OCI-LY7 (cell line): ENCODE results near the gene PIP4K2A. TPM values are rescaled to one million over a fixed set of nuclear protein-coding genes. Genes with fewer than 3 reads are reported as not detected.

Source experiments
- BruUV-seq: library from RNA; stranded (reverse); fragments of 400-500 nt; replicated peaks from 2 replicates; lab custom pipeline; 2021; lab: Mats Ljungman, UMichigan
- CTCF ChIA-PET: fragments of 300-600 bp; sonication (Branson Sonifier 250); formaldehyde crosslinking; loops from one replicate; lab custom pipeline; 2022; ENCODE audit warnings: antibody characterized with exemption; ENCODE audit not compliant: unreplicated experiment; lab: Charles Lee
- POLR2A ChIA-PET: fragments of 300-600 bp; sonication (Branson Sonifier 250); formaldehyde crosslinking; loops from one replicate; lab custom pipeline; 2022; ENCODE audit warnings: antibody characterized with exemption; lab: Charles Lee
- DNase-seq: peaks from one replicate; pipeline ENCODE4 v3.0.0-alpha.2; 2015; ENCODE audit warnings: low spot score
- H2AFZ ChIP-seq: fragments of 200-600 bp; sonication (generic), shearing (Covaris generic); 2 replicates; pipeline ENCODE4 v1.6.1; 2014; ENCODE audit warnings: mild to moderate bottlenecking, antibody characterized with exemption, low read length, moderate library complexity
- H3K27ac ChIP-seq: fragments of 200-600 bp; sonication (generic); 2 replicates; pipeline ENCODE4 v1.5.1; 2014; ENCODE audit warnings: mixed run types, low read depth, mild to moderate bottlenecking, moderate library complexity, low read length, inconsistent platforms; ENCODE audit not compliant: poor library complexity, severe bottlenecking
- H3K36me3 ChIP-seq: fragments of 200-600 bp; sonication (generic); 2 replicates; pipeline ENCODE4 v1.6.1; 2014; ENCODE audit warnings: mild to moderate bottlenecking, antibody characterized with exemption, low read length, moderate library complexity, mixed read lengths; ENCODE audit not compliant: insufficient read depth
- H3K4me1 ChIP-seq: fragments of 200-600 bp; sonication (generic); 2 replicates; pipeline ENCODE4 v1.5.1; 2014; ENCODE audit warnings: mild to moderate bottlenecking, low read length; ENCODE audit not compliant: insufficient read depth, poor library complexity, severe bottlenecking
- H3K4me2 ChIP-seq: fragments of 200-600 bp; sonication (generic); 2 replicates; pipeline ENCODE4 v1.6.1; 2014; ENCODE audit warnings: mild to moderate bottlenecking, low read length
- H3K4me3 ChIP-seq: fragments of 200-600 bp; sonication (generic); 2 replicates; pipeline ENCODE4 v1.5.1; 2014; ENCODE audit warnings: mild to moderate bottlenecking, low read depth, low read length; ENCODE audit not compliant: poor library complexity, severe bottlenecking
- H3K79me2 ChIP-seq: fragments of 200-600 bp; sonication (generic); 2 replicates; pipeline ENCODE4 v1.6.1; 2016; ENCODE audit warnings: low read depth, mild to moderate bottlenecking, low read length, moderate library complexity, mixed read lengths; ENCODE audit not compliant: insufficient read depth
- H3K9me2 ChIP-seq: fragments of 200-600 bp; sonication (generic); 2 replicates; pipeline ENCODE4 v1.6.1; 2016; ENCODE audit warnings: mild to moderate bottlenecking, low read length, mixed read lengths; ENCODE audit not compliant: insufficient read depth
- H3K9me3 ChIP-seq: fragments of 200-600 bp; sonication (generic); 2 replicates; pipeline ENCODE4 v1.6.1; 2014; ENCODE audit warnings: mild to moderate bottlenecking, mixed run types, low read length, mixed read lengths
- H4K20me1 ChIP-seq: fragments of 200-600 bp; sonication (generic); 2 replicates; pipeline ENCODE4 v1.6.1; 2014; ENCODE audit warnings: mild to moderate bottlenecking, antibody characterized with exemption, low read length, moderate library complexity, mixed read lengths; ENCODE audit not compliant: insufficient read depth
- EZH2phosphoT487 ChIP-seq: fragments of 200-600 bp; sonication (generic); IDR thresholded peaks from 2 replicates; pipeline ENCODE4 v1.6.1; 2018; ENCODE audit warnings: low read depth, borderline replicate concordance, mild to moderate bottlenecking, mixed run types, antibody characterized with exemption, low read length, moderate library complexity, mixed read lengths
- intact Hi-C: fragments of 100-400 bp; cut with micrococcal nuclease; formaldehyde crosslinking; loops from one replicate; pipeline ENCODE4 v1.10.0; 2022; ENCODE audit not compliant: unreplicated experiment
- total RNA-seq, 2 experiments: library from RNA; depleted of rRNA in 1 of 2; stranded (reverse); fragments of >200 nt in 1 of 2; shearing (Covaris generic) in 1 of 2; gene quantifications; 2 replicates each; pipeline ENCODE4 v1.2.3, GENCODE V29; 2014 to 2022
- TF ChIP-seq, protein P1 (sequence below): fragments of 200-600 bp; sonication (generic); conservative IDR thresholded peaks from 2 replicates; pipeline ENCODE4 v1.5.1; 2014; ENCODE audit warnings: mild to moderate bottlenecking, antibody characterized with exemption, low read length, moderate library complexity, mixed read lengths

PIP4K2A gene
- total RNA-seq, 2 experiments from 2014 or later, result 32.5 to 42.6 TPM

DNA sequence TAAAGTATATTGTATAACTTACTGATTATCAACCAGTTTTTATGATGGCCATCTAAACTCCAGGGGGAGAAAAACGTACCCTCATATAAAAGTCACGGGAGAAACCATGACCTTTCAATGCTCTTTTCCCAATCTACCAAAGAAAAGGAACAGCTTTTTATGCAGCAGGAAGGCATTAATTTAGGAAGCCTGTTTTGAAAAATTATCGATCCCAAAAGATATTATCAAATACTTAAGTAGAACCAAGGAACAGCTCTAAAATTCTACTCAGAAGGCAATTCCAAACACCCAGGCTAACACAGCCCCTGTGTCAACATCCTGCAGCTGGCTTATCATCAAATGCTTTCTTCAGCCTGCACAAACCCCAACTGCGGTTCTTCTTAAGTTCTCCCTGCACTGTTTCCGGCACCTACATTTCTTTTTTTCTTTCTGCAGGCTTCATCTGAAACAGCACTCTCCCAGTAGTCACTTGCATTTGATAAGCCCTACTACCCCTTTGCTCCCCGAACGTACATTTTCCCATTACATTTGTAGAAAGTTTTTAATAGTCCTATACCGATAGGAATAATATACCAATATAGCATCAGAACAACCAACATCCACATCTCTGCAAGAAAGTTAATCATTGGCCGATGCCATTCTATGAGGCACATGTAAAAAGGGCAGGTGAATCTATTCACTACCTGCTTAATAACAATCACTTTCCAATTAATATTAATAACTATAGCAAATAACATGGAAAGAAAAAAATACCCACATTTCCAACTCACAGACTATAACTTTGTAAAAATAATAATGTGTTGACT lies 47.9 kb downstream of the PIP4K2A start:
- CTCF ChIA-PET, result no interaction called here
- Histone ChIP-seq H3K4me2 (no peak overlapping the region), H4K20me1 (peaks cover 38% of the 10 kb centered on the region), H3K27ac (no peak overlapping the region), H3K4me1 (no peaks in the 10 kb centered on the region), H3K4me3 (no peak overlapping the region), H3K9me3 (no peaks in the 10 kb centered on the region), H2AFZ (no peak overlapping the region), H3K36me3 (no peaks in the 10 kb centered on the region), H3K9me2 (no peaks in the 10 kb centered on the region), H3K79me2 (peaks cover 21% of the 10 kb centered on the region; the same call in 1 of the 2 replicates)
- POLR2A ChIA-PET, result interaction anchor here (0.5 kb wide), 1 partner anchor 17 kb away, joined by 3 read pairs; no protein-coding TSS in a partner anchor
- DNase-seq, result peak; percentile 5
- TF ChIP-seq, protein P1, sequence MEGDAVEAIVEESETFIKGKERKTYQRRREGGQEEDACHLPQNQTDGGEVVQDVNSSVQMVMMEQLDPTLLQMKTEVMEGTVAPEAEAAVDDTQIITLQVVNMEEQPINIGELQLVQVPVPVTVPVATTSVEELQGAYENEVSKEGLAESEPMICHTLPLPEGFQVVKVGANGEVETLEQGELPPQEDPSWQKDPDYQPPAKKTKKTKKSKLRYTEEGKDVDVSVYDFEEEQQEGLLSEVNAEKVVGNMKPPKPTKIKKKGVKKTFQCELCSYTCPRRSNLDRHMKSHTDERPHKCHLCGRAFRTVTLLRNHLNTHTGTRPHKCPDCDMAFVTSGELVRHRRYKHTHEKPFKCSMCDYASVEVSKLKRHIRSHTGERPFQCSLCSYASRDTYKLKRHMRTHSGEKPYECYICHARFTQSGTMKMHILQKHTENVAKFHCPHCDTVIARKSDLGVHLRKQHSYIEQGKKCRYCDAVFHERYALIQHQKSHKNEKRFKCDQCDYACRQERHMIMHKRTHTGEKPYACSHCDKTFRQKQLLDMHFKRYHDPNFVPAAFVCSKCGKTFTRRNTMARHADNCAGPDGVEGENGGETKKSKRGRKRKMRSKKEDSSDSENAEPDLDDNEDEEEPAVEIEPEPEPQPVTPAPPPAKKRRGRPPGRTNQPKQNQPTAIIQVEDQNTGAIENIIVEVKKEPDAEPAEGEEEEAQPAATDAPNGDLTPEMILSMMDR, result no peak
- TF ChIP-seq EZH2phosphoT487, result no peak
- intact Hi-C loops, result no loop called here
- no TSS peak for BruUV-seq

DNA sequence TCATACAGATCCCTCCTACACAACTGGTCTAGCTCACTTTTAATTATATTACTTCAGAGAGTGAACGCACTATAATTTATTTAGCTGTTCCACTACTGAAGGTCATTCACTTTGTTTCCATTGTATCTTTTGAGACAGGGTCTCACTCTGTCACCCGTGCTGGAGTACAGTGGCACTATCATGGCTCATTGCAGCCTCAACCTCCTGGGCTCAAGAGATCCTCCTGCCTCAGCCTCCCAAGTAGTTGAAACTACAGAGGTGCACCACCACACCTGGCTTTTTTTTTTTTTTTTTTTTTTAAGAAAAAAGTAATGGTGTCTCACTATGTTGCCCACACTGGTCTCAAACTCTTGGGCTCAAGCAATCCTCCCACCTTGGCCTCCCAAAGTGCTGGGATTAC lies 49.0 kb downstream of the PIP4K2A start:
- intact Hi-C loops, result no loop called here
- Histone ChIP-seq H3K36me3 (no peaks in the 10 kb centered on the region), H3K4me2 (no peak overlapping the region)

DNA sequence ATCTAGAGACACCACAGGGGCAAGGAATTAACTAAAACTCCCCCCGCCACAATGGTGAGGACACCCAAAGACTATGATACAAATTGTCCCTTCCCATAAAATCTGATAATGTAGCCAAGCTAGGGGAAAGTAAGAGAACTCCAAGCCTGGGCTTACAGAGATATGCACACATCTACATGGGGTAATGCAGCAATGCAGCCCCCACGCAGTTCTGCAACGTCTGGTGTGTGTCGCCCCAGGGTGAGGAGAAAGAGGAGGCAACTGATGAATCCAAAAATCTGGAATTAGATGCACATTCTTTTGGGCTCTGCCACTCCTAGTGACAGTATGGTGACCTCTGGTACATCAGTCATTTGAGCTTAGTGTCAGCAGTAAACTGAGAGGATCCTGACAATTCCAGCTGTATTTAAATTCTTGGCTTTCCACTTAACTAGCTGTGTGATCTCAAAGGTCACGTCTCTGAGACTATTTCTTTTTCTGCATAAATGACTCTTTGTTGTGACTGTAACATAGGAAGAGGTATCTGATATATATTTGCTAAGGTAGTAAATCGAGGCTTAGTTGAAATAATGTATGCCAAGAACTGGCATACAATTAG lies 51.5 kb downstream of the PIP4K2A start:
- H3K9me3 ChIP-seq, result no peaks in the 10 kb centered on the region
- ChIA-PET CTCF (no interaction called here), POLR2A (interaction anchor here (1.2 to 1.5 kb wide), 4 partner anchors 16 to 48 kb away, joined by 3 to 7 read pairs (median 4); no protein-coding TSS in a partner anchor)
- peaks cover 17% of the 10 kb centered on the region; the same call in 1 of the 2 replicates for H3K79me2 ChIP-seq
- H3K4me2 ChIP-seq, result no peak overlapping the region
- TF ChIP-seq, protein P1, result no peak
- TF ChIP-seq EZH2phosphoT487, result no peak
- no TSS peak for BruUV-seq
- peaks cover 50% of the 10 kb centered on the region for H4K20me1 ChIP-seq
- no peak for DNase-seq
- H3K9me2 ChIP-seq, result no peaks in the 10 kb centered on the region
- H3K4me3 ChIP-seq, result no peak overlapping the region
- no peaks in the 10 kb centered on the region for H3K4me1 ChIP-seq
- H3K36me3 ChIP-seq, result no peaks in the 10 kb centered on the region
- no peak overlapping the region for H3K27ac ChIP-seq
- H2AFZ ChIP-seq, result no peak overlapping the region
- intact Hi-C loops, result no loop called here

More for the DNA sequence above, 49.0 kb downstream of the PIP4K2A start:
- no peak for TF ChIP-seq EZH2phosphoT487
- Histone ChIP-seq H3K27ac (no peak overlapping the region), H2AFZ (no peak overlapping the region), H3K79me2 (peaks cover 21% of the 10 kb centered on the region; the same call in 1 of the 2 replicates), H3K9me2 (no peaks in the 10 kb centered on the region), H4K20me1 (peaks cover 41% of the 10 kb centered on the region), H3K4me3 (no peak overlapping the region), H3K9me3 (no peaks in the 10 kb centered on the region), H3K4me1 (no peaks in the 10 kb centered on the region)
- BruUV-seq, result no TSS peak
- ChIA-PET POLR2A (interaction anchor here (0.7 kb wide), 1 partner anchor 11 kb away, joined by 4 read pairs; no protein-coding TSS in a partner anchor), CTCF (no interaction called here)
- DNase-seq, result no peak
